Hematopoietic multipotent progenitor cell (in vitro differentiated cells): Measurements from ENCODE around the gene PTPRM. TPM values are rescaled to one million over a fixed set of nuclear protein-coding genes. Genes with fewer than 3 reads are reported as not detected.

ENCODE experiments used
- DNase-seq, 3 donors: peaks; one replicate each; pipeline ENCODE4 v3.0.0-alpha.2; 2011 to 2015; ENCODE audit warnings: low read depth in 2 of 3, low spot score in 2 of 3
- total RNA-seq: library from RNA; depleted of rRNA; stranded (reverse); fragments of >200 nt; gene quantifications from one replicate; pipeline ENCODE4 v1.2.3, GENCODE V29; 2012

The PTPRM gene
- total RNA-seq, 1 donor, result 18.0 TPM

DNA sequence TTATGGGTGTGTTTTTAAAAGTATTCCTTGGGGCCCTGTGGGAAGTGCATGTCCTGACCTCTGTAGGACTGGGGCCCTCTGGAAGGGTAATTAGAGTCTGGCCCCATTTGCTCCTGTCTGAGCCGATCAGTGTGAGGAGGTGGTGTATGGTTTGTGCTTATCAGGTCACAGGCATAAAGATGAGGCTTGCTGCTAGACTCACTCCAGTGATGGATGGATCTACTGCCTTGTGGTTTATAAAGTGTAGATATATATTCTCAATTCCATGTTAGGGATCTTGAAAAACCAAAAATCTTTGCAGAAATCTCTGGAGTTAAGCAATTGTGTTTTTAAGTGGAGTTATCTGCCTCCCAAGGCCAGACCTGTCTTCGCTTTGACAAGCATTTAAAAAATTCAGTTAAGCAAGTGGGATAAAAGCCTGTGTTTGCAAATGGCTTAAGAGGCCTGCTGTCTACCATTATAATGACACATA lies 182.4 kb downstream of the PTPRM start:
- no peak for DNase-seq

DNA sequence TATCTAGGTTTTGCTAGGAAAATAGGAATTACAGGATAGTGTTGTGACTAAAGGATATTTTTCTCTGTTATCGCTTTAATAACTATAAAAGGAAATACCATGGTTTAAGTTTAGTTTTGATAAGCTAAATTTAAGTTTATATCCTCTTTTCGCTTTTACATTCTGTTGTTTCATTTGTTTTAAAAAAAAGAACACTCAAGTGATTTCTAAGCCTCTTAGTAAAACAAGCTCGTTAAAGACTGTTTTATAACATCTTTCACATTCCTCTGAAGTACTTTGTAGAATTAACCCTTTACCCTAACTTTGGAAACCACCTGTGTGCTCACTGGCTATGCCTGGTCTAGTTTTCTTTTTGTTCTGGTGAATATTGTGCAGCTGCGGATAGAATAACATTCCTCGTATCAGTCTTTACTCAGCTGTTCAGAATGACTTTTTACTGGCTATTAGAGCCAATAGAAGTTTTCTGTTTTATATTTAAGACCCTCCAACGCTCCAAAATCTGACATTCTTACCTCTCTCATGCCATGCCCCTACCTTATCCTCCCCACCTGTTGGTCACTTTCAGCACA lies 183.1 kb downstream of the PTPRM start:
- no peak for DNase-seq

DNA sequence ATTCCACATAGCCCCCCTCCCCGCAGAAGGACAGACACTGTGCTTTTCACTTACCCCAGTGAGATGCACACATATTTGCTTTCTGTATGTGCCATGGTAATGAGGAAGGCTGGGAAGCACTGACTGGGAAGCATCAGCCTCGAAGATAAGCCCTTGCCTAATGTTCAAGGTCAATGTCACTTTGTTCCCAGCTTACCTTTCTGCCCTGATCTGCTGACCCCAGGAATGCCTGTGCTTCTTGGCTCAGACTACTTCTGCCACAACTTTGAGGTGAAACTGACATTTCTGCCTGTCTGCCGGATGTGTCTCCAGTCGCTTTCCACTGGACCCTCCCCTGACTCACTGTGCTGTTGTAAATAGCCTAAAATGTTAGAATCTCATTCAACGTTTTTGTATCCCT lies 183.8 kb downstream of the PTPRM start:
- no peak for DNase-seq

DNA sequence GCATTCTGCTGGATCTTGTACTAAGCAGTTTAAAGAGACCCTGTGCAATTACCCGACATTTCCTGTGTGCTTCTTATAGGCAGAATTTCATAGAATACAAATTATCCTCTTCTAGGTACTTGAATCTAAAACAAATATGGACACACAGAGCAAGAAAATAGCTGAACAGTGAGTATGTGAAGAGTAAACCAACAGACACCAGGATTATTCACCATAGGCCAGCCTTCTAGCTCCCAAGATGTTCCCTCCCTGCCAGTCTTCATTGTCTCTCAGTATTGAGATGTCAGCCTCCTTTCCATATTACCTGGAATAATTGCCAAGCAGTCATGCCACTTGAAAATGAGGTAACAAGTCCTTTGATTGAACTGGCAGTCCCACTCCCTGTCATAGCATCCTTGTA lies 187.1 kb downstream of the PTPRM start:
- no peak for DNase-seq

DNA sequence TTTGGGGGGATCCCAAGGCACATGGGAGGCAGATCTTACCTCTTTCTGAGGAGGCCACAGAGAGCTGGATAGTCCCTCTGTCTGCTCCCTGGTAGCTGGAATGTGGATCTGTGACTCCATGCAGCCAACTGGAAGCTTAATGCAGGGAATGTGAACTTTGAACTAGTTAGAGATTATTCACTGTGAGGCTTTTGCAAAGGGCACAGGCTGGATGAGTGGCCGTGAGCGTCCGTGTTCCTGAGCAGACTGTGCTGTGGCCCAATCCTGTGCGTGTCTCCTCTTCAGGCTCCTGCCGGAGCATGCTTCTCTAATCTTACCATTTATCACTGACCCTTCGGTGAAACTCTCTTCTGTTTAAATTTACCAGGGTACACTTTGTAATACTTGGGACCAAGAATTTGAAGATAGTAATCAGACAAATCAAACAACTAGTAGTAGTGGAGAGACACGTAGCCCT lies 187.6 kb downstream of the PTPRM start:
- no peak for DNase-seq

DNA sequence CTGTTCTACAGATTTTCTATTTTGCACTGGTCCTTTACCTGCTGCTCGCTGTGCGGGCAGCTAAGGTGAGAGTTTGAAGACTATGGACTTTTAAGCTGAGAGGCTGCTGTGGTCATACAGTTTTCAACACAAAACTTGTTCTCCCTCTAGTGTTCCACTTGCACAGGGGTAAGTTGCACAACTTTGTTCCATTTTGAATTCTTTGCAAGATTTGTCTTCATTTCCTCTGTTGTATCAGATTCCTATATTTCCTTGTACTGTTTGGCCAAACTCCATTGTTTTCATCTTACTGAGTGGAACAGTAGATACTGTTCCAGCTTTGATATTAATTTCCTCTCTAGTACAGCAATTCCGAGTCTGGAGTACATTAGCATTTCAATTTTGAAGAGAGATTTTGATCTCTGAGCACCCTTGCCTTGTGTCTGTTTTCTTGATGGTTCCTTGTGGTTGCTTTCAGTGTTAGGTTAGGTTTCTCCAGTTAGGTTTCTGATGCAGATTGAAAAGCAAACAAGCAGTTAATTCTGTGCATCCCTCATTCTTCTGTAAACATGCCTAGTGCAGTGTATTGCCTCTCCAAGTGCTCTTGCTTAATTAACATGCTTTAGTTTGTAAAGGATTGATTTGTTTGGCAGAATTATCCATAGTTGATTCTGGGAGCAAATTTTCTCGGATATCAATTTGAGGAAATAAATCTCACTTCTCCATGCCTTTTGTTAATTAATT lies 188.8 kb downstream of the PTPRM start:
- DNase-seq, result no peak

DNA sequence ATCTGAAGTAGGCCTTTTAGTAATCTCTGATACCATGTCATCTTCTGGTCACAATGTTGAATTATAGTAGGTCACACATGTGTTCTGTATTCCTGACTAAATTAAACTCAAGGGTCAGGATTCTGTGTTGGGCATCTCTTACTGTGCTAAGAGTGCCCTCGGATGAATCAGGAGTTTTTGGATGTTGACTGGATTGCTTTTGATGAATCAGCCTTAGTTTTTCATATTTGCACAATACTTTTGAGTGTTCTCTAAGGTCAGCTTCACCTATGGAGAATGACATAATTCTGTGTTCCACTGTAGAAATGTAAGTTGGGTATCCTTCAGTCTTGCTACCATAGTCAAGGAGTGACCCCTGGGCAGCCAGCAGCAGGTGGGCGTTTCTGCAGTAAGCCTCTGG lies 190.1 kb downstream of the PTPRM start:
- no peak for DNase-seq

DNA sequence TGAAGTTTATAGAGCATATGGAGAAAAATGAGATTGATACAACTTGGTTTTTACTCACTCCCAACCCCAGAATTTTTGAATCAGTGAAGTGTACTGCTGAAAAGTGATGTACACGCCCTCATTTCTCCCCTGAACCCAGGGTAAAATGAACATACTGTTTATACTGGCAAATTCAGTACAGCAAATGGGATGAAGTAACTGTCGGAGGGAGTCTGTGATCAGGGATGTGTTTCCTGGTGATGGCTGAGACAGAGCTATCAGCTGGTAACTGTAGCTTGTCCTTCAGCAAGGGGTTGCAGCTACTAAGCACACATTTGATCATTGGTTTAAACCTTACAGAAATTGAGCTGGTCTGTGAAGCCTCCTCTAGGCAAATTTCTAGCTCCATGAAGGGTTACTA lies 191.6 kb downstream of the PTPRM start:
- DNase-seq, result no peak

DNA sequence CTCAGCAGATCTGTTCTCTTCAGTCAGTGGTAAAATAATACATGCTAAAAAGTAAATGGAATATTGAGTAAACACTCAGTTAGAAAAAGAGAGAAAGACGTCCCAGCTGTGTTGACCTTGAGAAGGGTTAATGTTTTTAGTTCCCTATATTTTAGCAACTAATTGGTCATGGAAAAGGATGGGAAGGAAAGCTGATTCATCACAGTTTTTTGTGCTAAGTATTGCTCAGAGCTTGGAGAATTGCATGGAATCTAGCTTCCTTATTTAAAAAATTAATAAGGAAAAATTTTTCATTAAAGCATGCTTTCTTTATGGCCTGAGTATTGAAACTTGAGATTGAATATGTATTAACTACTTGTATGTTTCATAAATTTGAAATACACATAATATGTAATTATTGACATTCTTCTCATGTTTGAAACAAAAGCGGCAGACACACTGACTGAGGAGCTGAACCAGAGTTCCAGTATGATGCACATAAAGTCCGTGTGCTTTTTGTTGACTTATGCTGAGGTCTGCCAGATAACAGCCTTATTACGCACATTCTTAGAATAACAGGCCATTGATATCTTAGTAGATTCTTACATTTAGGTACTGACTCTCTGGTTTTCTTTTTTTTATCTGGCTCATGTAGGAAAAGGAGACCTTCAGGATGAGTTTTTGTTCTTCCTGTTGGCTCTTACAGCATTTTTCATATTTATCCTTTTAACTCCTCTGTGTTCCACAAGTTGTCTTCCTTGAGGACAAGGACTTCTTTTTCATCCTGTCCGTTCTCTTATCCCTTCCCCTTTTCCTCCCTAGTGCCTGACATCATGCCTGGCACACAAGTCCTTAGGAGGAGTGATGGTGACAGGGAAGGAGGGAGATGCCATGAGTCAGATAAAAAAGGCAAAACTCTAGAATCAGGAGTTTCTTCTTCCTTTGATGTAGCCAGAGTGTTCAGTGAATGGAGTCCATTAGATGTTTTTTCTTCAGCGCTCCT lies 194.1 kb downstream of the PTPRM start:
- DNase-seq, result no peak

DNA sequence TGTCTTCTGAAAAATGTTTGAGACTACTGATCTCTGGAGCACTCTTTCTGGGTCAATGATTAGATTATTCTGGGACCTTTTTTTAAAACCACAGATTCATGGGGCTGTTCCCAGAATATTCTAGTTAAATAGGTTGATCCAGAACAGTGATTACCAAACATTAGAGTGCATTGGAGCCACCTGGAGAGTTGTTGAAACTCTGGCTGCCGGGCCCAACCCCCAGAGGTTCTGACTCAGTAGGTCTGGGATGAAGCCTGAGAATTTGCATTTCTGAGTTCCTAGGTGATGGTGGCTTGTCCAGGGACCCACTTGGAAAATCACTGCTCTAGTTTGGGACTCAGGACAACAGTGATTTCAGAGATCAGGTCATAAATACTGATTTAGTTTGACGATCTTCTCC lies 197.3 kb downstream of the PTPRM start:
- no peak for DNase-seq

DNA sequence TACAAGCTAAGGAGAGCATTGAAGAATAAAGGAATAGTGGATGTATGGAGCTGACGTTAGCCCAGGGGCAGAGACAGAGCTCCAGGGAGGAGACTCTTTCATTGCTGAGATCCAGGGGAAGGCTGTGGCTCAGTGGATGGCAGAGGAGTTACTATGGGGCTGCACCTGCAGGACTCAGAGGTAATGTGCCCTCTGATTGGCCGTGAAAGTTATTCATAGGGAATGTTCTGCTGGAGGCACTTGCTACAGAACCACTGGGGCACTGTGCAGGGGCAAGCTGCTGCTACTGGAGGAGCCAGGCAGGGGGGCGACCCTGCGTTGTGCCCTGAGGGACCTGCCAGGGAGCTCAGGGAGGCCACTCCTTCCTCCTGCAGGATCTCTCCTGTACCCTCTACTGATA lies 199.2 kb downstream of the PTPRM start:
- DNase-seq, result no peak

DNA sequence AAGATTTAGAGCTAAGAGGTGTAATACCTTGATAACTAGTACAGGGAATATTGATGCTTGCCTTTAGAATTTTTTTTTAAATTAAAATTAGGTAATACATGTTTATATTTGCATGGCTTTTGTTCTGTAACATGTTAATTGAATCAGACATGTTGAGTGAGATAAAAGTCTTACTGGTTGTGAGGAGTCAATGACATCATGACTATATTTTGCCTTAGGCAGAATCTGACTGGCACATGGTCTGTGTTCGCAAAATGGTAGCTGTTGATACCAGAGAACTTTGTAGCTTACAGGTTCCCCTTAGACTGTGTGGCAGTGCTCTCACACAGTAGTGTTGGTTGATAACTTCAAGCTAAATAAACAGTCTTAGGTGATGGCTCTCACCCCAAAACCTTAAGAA lies 199.7 kb downstream of the PTPRM start:
- no peak for DNase-seq

DNA sequence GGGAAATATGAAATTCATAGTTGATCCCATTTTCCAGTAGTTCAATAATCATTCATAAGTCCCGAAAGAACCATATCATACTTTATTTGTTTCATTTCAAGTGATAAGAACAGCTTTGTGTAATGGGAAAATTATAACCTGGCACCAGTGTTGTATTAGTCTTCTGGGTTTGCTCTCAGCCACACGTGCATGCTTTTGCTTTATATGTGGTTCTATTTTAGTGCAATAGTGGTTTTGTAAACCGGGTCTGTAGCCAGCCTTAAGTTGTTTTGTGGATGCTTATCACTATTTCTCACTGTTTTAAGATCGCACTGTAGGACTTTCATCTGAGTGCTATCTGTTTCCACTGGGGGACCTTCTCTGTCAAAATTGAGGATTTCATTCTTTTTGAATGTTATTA lies 203.8 kb downstream of the PTPRM start:
- DNase-seq, result no peak

DNA sequence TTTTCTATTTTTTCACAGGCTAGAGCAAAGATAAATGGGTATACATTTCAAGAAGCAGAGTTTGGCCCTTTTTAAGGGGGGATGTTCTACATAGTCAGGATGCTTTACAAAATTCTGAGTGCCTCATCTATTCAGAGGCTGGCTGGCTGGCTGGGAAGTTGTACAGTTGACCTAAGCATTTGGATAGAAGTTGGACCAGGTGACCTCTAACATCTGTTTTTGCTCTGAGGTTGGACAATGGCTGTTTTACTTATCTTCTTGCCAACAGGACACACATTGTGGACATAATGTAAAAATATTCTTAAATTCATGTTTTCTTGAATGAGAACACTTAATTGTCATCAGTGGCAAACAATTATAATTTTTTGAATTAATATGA lies 205.4 kb downstream of the PTPRM start:
- DNase-seq, result no peak

DNA sequence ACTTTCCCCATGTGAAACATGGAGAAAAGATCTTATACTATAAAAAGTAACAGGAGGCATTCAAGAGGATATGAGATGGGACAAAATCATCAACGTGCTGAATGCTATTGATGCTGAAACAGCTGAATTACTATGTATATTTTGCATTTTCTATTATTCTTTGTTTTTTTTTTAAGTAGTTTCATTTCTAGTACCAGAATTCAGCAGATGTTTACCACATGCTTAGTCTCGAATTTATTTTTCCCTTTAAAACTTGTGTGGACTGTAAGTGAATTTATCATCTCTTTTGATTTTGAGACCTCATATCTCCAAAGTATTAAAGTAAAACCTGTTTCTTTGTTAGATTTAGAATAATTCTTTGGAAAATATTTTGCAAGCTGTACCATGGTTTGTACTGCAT lies 205.8 kb downstream of the PTPRM start:
- DNase-seq, result no peak

DNA sequence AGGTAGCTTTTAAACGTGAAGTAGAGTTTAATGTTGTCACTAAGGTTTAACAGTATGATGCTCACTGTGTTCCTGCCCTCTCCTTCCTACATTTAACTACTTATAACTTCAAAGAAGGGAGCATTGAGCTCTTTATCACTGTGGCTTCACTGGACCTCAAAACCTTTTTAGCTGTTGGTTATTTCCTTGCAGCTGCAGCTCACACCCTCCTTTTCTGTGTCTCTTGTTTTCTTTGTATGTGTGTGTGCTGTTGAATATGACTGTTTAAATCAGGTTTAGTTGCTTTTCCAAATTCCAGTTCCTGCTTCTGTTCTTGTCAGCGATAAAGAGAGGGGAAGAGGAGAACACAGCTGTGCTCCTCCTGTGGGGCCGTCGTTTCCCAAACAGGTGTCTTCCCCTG lies 208.0 kb downstream of the PTPRM start:
- no peak for DNase-seq

DNA sequence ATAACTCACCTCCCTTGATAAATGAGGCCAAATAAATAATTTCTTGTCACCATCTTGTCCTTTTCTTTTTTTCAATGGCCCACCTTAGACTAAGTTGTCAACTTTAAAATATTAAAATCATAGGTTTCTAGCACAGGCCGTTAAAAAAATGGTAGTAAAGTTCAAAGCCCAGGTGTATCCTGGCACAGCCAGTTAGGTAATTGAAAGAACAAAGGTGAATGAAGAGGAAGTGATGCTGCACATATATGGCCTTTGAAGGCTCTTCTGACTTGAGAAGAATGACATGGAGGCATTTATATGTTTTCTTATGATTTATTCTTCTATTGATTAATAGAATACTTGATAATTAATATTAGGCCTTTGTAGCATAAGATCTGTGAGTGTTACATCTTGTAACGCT lies 208.7 kb downstream of the PTPRM start:
- no peak for DNase-seq

DNA sequence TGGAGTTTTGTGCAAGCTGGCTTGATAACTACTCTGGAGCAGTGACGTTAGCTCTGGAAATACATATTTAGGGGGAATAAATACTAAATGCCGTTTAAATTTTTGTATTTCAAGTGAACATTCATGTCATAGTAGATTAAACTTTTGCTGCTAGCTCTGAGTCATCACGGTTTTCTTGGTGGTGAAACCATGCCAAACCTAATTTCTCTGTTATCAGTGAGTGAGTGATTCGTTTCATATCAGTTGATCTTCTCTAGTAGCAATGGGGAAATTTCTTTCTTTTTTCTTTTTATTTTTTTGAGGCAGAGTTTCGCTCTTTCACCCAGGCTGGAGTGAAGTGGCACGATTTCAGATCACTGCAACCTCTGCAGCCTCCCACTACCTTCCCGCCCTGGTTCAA lies 211.1 kb downstream of the PTPRM start:
- DNase-seq, result no peak

DNA sequence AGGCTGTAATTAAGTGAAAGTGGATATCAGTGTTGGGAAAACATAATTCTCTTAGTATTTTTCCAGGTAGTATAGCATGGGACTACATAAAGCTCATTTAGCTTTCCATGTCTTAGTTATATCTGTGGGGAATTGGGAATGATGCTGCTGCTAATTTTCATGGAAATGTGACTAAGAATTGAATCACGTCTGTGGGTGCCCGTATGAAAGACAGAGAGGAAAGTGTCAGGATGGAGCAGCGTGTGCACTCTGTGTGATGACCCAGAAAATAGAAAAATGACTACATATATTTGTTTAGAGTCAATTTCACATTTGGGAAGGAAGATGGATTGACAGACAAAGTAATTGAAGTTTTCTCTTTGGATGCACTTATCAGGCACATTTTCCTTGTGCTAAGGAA lies 212.1 kb downstream of the PTPRM start:
- no peak for DNase-seq

DNA sequence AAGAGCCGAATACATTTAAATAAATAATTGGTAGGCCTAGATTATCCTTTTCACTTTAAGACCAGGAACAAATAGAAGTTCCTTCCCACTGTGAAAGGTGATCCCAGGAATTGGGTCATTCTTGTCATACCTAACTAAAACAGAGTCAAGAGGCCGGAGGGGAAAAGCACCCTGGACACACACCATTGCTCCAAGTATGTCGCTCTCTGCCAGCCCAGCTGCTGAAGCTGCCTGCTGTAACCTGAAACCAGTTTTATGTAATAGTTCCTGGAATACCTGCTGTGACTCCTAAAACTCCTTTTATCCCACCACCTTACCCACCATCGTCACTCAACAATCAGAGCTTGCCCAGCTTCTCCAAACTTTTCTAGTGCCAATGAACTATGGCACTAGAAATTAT lies 217.1 kb downstream of the PTPRM start:
- DNase-seq, result no peak

DNA sequence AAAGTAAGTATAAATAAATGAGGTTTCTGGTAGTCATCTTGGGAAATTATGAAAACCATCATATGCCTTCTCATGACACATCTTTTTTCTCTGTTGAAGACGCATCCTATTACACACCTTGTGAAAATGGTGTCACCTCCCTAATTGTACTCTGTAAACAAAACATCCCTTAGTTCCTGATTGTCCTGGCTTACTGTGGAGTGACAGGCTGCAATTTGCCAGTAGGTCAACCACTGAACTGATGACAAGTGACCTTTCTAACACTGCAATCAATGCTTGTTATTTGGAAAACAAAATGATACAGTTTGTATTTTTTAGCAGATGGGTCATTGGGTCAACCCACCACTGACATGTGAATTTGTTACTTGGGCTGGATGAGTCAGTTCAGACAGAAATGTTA lies 219.5 kb downstream of the PTPRM start:
- DNase-seq, result no peak

DNA sequence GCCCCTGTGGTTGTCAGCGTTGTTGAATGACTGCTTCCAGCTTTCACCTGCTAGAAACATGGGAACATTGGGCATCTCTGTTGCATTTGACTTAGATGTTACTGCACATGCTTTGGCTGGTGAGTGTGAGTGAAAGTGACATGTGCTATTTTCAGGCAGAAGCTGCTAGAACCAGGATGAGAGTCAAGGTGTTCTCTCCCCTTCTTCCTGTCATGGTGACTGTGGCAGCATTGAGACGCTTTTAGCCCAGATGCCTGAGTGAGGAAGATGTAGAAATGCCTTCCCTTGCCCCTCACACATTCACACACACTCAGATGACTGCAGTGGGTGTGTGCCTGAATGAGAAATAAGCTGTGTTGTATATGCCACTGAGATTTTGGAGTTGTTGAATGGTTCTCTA lies 220.2 kb downstream of the PTPRM start:
- DNase-seq, result no peak
